ENCODE results near the gene SNX3.

Gene SNX3

GRCh38 chr6:108168501-108169463 lies 92.1 kb downstream of the SNX3 start:
- no peak for DNase-seq

GRCh38 chr6:108168090-108168463 lies 92.8 kb downstream of the SNX3 start:
- no peak for DNase-seq

- no peak for DNase-seq
Observed at GRCh38 chr6:108167449-108168089, 93.3 kb downstream of the SNX3 start.

- no peak for DNase-seq
Observed at GRCh38 chr6:108166664-108167448, 94.0 kb downstream of the SNX3 start.

GRCh38 chr6:108165714-108166663 lies 94.9 kb downstream of the SNX3 start, which contains the start of gene NR2E1:
TSS of gene NR2E1 (plus strand) at chr6:108166022. CDS start at chr6:108166766, 744 bp downstream.
- DNase-seq: no peak

- DNase-seq: no peak
Observed at GRCh38 chr6:108164815-108165706, 95.8 kb downstream of the SNX3 start.

- DNase-seq: no peak
Observed at GRCh38 chr6:108164543-108164814, 96.4 kb downstream of the SNX3 start.

- no peak for DNase-seq
Observed at GRCh38 chr6:108163644-108164542, 96.9 kb downstream of the SNX3 start.

- no peak for DNase-seq
Observed at GRCh38 chr6:108163267-108163643, 97.6 kb downstream of the SNX3 start.

- DNase-seq: no peak
Observed at GRCh38 chr6:108161724-108162282, 99.0 kb downstream of the SNX3 start.

All from NCI-H2107 (cell line).